ENCODE results near the gene YWHAB.

Gene YWHAB

DNA sequence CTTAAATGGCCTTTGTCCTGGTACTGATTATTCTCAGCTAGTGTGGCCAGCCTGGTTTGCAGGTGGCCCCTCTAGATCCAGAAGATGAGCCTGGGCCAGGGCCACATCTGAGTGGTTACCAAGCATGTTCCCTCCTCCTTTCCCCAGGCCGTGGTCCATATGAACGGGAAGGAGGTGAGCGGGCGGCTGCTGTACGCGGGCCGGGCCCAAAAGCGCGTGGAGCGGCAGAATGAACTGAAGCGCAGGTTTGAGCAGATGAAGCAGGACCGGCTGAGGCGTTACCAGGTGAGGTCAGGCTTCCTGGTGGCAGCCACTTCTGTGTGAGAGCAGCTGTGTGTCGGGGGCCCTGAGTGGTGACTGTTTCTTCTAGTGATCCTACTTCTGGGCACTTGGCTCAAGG lies 35.9 kb downstream of the YWHAB start:
- DNase-seq (ENCODE audit: low read depth), result no peak
- H3K4me3 ChIP-seq (ENCODE audit: low read depth, low read length), result no peak overlapping the region
- TF ChIP-seq, protein P1, sequence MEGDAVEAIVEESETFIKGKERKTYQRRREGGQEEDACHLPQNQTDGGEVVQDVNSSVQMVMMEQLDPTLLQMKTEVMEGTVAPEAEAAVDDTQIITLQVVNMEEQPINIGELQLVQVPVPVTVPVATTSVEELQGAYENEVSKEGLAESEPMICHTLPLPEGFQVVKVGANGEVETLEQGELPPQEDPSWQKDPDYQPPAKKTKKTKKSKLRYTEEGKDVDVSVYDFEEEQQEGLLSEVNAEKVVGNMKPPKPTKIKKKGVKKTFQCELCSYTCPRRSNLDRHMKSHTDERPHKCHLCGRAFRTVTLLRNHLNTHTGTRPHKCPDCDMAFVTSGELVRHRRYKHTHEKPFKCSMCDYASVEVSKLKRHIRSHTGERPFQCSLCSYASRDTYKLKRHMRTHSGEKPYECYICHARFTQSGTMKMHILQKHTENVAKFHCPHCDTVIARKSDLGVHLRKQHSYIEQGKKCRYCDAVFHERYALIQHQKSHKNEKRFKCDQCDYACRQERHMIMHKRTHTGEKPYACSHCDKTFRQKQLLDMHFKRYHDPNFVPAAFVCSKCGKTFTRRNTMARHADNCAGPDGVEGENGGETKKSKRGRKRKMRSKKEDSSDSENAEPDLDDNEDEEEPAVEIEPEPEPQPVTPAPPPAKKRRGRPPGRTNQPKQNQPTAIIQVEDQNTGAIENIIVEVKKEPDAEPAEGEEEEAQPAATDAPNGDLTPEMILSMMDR (IDR thresholded peaks at IDR 0.05; ENCODE audit: low read depth, low read length), result no peak
- TF ChIP-seq MYC (IDR thresholded peaks at IDR 0.05; ENCODE audit: low read depth, low read length), result no peak
- TF ChIP-seq POLR2A (IDR thresholded peaks at IDR 0.05; ENCODE audit: extremely low read depth, insufficient read length), result no peak
- TF ChIP-seq, protein P2, sequence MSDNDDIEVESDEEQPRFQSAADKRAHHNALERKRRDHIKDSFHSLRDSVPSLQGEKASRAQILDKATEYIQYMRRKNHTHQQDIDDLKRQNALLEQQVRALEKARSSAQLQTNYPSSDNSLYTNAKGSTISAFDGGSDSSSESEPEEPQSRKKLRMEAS (IDR thresholded peaks at IDR 0.05; ENCODE audit: low read depth, low read length), result no peak

DNA sequence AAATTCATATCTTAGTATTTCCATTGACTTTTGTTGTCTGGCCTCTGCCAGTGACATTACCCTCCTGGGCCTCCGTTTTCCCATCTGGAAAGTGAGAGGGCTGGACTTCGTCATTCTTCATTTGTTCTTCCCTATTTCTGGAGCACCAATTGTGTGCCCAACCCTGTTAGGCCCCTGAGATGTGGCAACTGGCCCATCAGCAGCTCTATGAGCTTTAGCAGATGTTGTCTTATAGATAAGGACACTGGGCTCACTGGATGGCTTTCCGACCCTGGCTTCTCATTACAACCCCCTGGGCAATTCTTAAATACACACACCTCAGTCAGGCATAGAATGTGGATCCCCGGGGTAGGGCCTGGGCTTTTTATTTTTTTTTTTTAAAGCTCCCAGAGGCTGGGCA lies 39.0 kb downstream of the YWHAB start:
- TF ChIP-seq MYC (IDR thresholded peaks at IDR 0.05; ENCODE audit: low read depth, low read length), result no peak
- TF ChIP-seq, protein P1 (IDR thresholded peaks at IDR 0.05; ENCODE audit: low read depth, low read length), result no peak
- no peak overlapping the region for H3K4me3 ChIP-seq (ENCODE audit: low read depth, low read length)
- no peak for DNase-seq (ENCODE audit: low read depth)

DNA sequence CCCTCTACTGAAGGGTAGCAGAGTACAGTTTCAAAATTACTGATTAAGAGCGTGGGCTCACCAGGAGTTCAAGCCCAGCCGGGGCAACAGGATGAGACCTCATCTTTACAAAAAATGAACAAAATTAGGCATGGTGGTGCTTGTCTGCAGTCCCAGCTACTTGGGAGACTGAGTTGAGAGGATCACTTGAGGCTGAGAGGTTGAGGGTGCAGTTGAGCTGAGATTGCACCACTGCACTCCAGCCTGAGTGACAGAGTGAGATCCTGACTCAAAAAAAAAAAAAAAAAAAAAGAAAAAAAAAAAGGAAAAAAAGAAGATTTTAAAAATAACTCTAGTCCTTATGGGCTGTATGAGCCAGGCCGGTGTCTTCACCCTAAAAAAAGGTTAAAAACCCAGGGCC lies 43.1 kb downstream of the YWHAB start:
- no peak overlapping the region for H3K4me3 ChIP-seq (ENCODE audit: low read depth, low read length)
- no peak for DNase-seq (ENCODE audit: low read depth)
- TF ChIP-seq, protein P1 (IDR thresholded peaks at IDR 0.05; ENCODE audit: low read depth, low read length), result no peak
- TF ChIP-seq MYC (IDR thresholded peaks at IDR 0.05; ENCODE audit: low read depth, low read length) (no peak), POLR2A (IDR thresholded peaks at IDR 0.05; ENCODE audit: extremely low read depth, insufficient read length) (no peak)
- TF ChIP-seq, protein P2 (IDR thresholded peaks at IDR 0.05; ENCODE audit: low read depth, low read length), result no peak

DNA sequence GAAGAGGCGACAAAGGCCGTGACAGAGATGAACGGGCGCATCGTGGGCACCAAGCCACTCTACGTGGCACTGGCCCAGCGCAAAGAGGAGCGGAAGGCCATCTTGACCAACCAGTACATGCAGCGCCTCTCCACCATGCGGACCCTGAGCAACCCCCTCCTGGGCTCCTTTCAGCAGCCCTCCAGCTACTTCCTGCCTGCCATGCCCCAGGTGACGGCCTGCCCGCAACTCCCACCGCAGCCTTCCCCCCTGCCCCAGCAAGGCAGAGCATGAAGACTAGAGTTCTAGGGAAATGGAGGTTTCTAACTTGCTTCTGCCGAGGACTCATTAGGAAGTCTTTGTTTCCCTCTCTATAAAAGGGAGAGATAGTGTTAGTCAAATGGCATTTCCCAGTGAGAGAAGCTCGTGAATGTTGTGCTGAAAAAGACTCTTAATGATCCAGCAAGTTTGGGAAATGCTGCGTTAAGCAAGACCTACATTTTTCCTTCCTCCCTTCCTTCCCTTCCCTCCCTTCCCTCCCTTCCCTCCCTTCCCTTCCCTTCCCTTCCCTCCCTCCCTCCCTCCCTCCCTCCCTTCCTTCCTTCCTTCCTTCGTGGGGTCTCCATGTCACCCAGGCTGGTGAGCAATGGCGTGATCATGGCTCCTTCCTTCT lies 45.1 kb downstream of the YWHAB start:
- DNase-seq (ENCODE audit: low read depth), result no peak
- TF ChIP-seq POLR2A (IDR thresholded peaks at IDR 0.05; ENCODE audit: extremely low read depth, insufficient read length), result no peak
- TF ChIP-seq, protein P1 (IDR thresholded peaks at IDR 0.05; ENCODE audit: low read depth, low read length), result no peak
- TF ChIP-seq MYC (IDR thresholded peaks at IDR 0.05; ENCODE audit: low read depth, low read length), result no peak
- TF ChIP-seq, protein P2 (IDR thresholded peaks at IDR 0.05; ENCODE audit: low read depth, low read length), result no peak
- H3K4me3 ChIP-seq (ENCODE audit: low read depth, low read length), result no peak overlapping the region

DNA sequence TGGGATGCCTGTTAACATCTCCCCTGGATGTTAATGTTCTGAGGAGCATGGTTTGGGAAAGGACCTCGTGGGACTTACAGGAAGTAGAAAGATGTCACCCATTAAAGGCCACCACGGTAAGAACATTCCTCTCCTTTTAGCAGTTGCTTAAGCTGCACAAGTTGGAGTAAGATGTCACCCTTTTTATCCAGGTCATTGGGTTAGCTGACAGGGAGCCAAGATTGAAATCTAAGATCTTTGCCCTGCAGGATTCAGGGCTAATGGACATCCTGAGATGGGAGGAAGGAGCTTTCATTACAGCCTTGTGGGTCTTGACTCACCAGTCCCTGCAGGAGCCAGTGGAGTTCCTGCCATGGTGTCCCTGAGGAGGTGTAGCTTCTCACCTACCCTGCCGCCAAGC lies 46.4 kb downstream of the YWHAB start:
- no peak for DNase-seq (ENCODE audit: low read depth)
- TF ChIP-seq, protein P1 (IDR thresholded peaks at IDR 0.05; ENCODE audit: low read depth, low read length), result no peak
- TF ChIP-seq POLR2A (IDR thresholded peaks at IDR 0.05; ENCODE audit: extremely low read depth, insufficient read length), result no peak
- no peak for TF ChIP-seq MYC (IDR thresholded peaks at IDR 0.05; ENCODE audit: low read depth, low read length)
- TF ChIP-seq, protein P2 (IDR thresholded peaks at IDR 0.05; ENCODE audit: low read depth, low read length), result no peak
- H3K4me3 ChIP-seq (ENCODE audit: low read depth, low read length), result no peak overlapping the region

DNA sequence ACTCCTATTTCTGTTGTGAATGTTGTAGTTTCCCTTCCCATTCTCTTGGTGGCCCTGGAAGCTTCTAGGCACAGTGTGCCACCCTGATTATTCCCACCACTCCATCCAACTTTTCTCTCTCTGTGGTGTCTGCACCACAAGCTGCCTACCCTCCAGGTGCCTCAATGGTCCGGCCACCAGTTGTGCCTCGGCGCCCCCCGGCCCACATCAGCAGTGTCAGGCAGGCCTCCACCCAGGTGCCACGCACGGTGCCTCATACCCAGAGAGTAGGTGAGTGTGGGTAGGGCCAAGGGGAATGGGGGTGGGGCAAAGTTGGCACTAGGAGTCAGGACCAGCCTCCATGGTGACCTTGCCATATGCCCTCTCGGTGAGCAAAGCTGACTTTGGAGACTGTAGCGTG lies 47.4 kb downstream of the YWHAB start:
- DNase-seq (ENCODE audit: low read depth), result no peak
- no peak for TF ChIP-seq POLR2A (IDR thresholded peaks at IDR 0.05; ENCODE audit: extremely low read depth, insufficient read length)
- TF ChIP-seq, protein P2 (IDR thresholded peaks at IDR 0.05; ENCODE audit: low read depth, low read length), result no peak
- TF ChIP-seq MYC (IDR thresholded peaks at IDR 0.05; ENCODE audit: low read depth, low read length), result no peak
- TF ChIP-seq, protein P1 (IDR thresholded peaks at IDR 0.05; ENCODE audit: low read depth, low read length), result no peak
- H3K4me3 ChIP-seq (ENCODE audit: low read depth, low read length), result no peak overlapping the region
